Astrocyte (in vitro differentiated cells and primary cell): Measurements from ENCODE around the gene PLXDC1. TPM values are rescaled to one million over a fixed set of nuclear protein-coding genes. Genes with fewer than 3 reads are reported as not detected.

Experiments
- DNase-seq: peaks from one replicate; pipeline ENCODE4 v3.0.0-alpha.2; 2010; ENCODE audit warnings: low read depth
- FAIRE-seq: peaks from 2 replicates; lab custom pipeline; 2011; peaks lifted over from hg19 to GRCh38; lab: Jason Lieb, UNC
- H2AFZ ChIP-seq: 2 replicates; pipeline ENCODE4 v1.6.0; 2012; ENCODE audit warnings: low read depth, low read length, inconsistent platforms
- H3K27ac ChIP-seq: 2 replicates; pipeline ENCODE4 v1.5.1; 2011; ENCODE audit warnings: low read depth, low read length, inconsistent platforms
- H3K27me3 ChIP-seq: 2 replicates; pipeline ENCODE4 v1.6.0; 2011; ENCODE audit warnings: low read length, inconsistent platforms; ENCODE audit not compliant: insufficient read depth
- H3K36me3 ChIP-seq: 2 replicates; pipeline ENCODE4 v1.5.1; 2011; ENCODE audit warnings: low read length, inconsistent platforms; ENCODE audit not compliant: insufficient read depth
- H3K4me1 ChIP-seq: 2 replicates; pipeline ENCODE4 v1.5.1; 2011; ENCODE audit warnings: low read length, inconsistent platforms; ENCODE audit not compliant: insufficient read depth
- H3K4me2 ChIP-seq: 2 replicates; pipeline ENCODE4 v1.6.0; 2012; ENCODE audit warnings: low read length, inconsistent platforms
- H3K4me3 ChIP-seq: 2 replicates; pipeline ENCODE4 v1.5.1; 2011; ENCODE audit warnings: low read depth, mild to moderate bottlenecking, low read length, inconsistent platforms; ENCODE audit not compliant: insufficient read depth
- H3K79me2 ChIP-seq: 2 replicates; pipeline ENCODE4 v1.6.0; 2012; ENCODE audit warnings: mild to moderate bottlenecking, low read length, inconsistent platforms; ENCODE audit not compliant: insufficient read depth
- H3K9ac ChIP-seq: 2 replicates; pipeline ENCODE4 v1.6.0; 2012; ENCODE audit warnings: mild to moderate bottlenecking, low read length, inconsistent platforms
- H3K9me3 ChIP-seq: 2 replicates; pipeline ENCODE4 v1.5.1; 2012; ENCODE audit warnings: low read depth, mild to moderate bottlenecking, low read length, inconsistent platforms; ENCODE audit not compliant: insufficient read depth
- H4K20me1 ChIP-seq: 2 replicates; pipeline ENCODE4 v1.6.0; 2012; ENCODE audit warnings: low read length, inconsistent platforms; ENCODE audit not compliant: insufficient read depth
- H3K27ac Mint-ChIP-seq: one replicate; pipeline ENCODE4 v1.8.0; 2021; ENCODE audit warnings: mild to moderate bottlenecking, mixed read lengths; ENCODE audit not compliant: unreplicated experiment
- H3K27me3 Mint-ChIP-seq: one replicate; pipeline ENCODE4 v1.8.0; 2021; ENCODE audit warnings: low read depth, mixed read lengths; ENCODE audit not compliant: unreplicated experiment
- H3K36me3 Mint-ChIP-seq: one replicate; pipeline ENCODE4 v1.8.0; 2021; ENCODE audit warnings: low read depth, mixed read lengths; ENCODE audit not compliant: unreplicated experiment
- H3K4me1 Mint-ChIP-seq: one replicate; pipeline ENCODE4 v1.8.0; 2021; ENCODE audit warnings: low read depth, mixed read lengths; ENCODE audit not compliant: unreplicated experiment
- H3K4me3 Mint-ChIP-seq: one replicate; pipeline ENCODE4 v1.8.0; 2021; ENCODE audit warnings: mild to moderate bottlenecking, moderate library complexity, mixed read lengths; ENCODE audit not compliant: unreplicated experiment
- H3K9me3 Mint-ChIP-seq: one replicate; pipeline ENCODE4 v1.8.0; 2021; ENCODE audit warnings: mild to moderate bottlenecking, mixed read lengths; ENCODE audit not compliant: unreplicated experiment
- CTCF ChIP-seq: IDR thresholded peaks from 2 replicates; pipeline ENCODE4 v1.5.1; 2011; ENCODE audit warnings: low read depth, mild to moderate bottlenecking, inconsistent platforms, low read length, moderate library complexity; ENCODE audit not compliant: insufficient read depth
- EZH2 ChIP-seq: IDR thresholded peaks from 2 replicates; pipeline ENCODE4 v1.6.1; 2012; ENCODE audit warnings: mild to moderate bottlenecking, low read length, inconsistent platforms; ENCODE audit not compliant: insufficient read depth
- total RNA-seq: library from RNA; stranded (reverse); gene quantifications from 2 replicates; pipeline ENCODE4 v1.2.1, GENCODE V29; 2021

PLXDC1 gene
- total RNA-seq, 1 donor from 2014 or later: 8.9 TPM

- peak; percentile 62 for FAIRE-seq
- H3K27me3 ChIP-seq: peaks cover 18% of the 10 kb centered on the region
- DNase-seq: no peak
- no peak overlapping the region for H3K4me2 ChIP-seq
- no peaks in the 10 kb centered on the region for H3K9me3 ChIP-seq
- no peaks in the 10 kb centered on the region for H4K20me1 ChIP-seq
- TF ChIP-seq CTCF (no peak), EZH2 (no peak)
- peaks cover 5% of the 10 kb centered on the region for H3K36me3 Mint-ChIP-seq
- peaks cover 6% of the 10 kb centered on the region for H3K4me1 Mint-ChIP-seq
- no peak overlapping the region for H3K27ac Mint-ChIP-seq
- H3K36me3 ChIP-seq: no peaks in the 10 kb centered on the region
- H3K9ac ChIP-seq: no peak overlapping the region
- H3K4me3 ChIP-seq: no peak overlapping the region
- H3K9me3 Mint-ChIP-seq: peaks cover 7% of the 10 kb centered on the region
- H3K27ac ChIP-seq: no peak overlapping the region
- H3K27me3 Mint-ChIP-seq: peaks cover 43% of the 10 kb centered on the region
- no peak overlapping the region for H2AFZ ChIP-seq
- no peaks in the 10 kb centered on the region for H3K79me2 ChIP-seq
- H3K4me1 ChIP-seq: peaks cover 20% of the 10 kb centered on the region
- no peak overlapping the region for H3K4me3 Mint-ChIP-seq
These were observed 66.9 kb downstream of the PLXDC1 start for GRCh38 chr17:39084558-39084957.

GRCh38 chr17:39083270-39083669 is 68.2 kb downstream of the PLXDC1 start:
- FAIRE-seq (no peak), DNase-seq (no peak)
- no peak overlapping the region for H3K4me2 ChIP-seq
- H3K79me2 ChIP-seq: no peaks in the 10 kb centered on the region
- no peak overlapping the region for H2AFZ ChIP-seq
- H3K4me3 Mint-ChIP-seq: no peak overlapping the region
- H3K27ac ChIP-seq: no peak overlapping the region
- peaks cover 6% of the 10 kb centered on the region for H3K4me1 Mint-ChIP-seq
- no peak overlapping the region for H3K27ac Mint-ChIP-seq
- H3K27me3 Mint-ChIP-seq: peaks cover 50% of the 10 kb centered on the region
- peaks cover 20% of the 10 kb centered on the region for H3K27me3 ChIP-seq
- peaks cover 5% of the 10 kb centered on the region for H3K36me3 Mint-ChIP-seq
- TF ChIP-seq CTCF (no peak), EZH2 (no peak)
- H3K4me1 ChIP-seq: peaks cover 20% of the 10 kb centered on the region
- no peaks in the 10 kb centered on the region for H3K36me3 ChIP-seq
- H3K4me3 ChIP-seq: no peak overlapping the region
- peaks cover 7% of the 10 kb centered on the region for H3K9me3 Mint-ChIP-seq
- H3K9ac ChIP-seq: no peak overlapping the region
- H4K20me1 ChIP-seq: no peaks in the 10 kb centered on the region
- no peaks in the 10 kb centered on the region for H3K9me3 ChIP-seq

GRCh38 chr17:39082482-39082881 is 69.0 kb downstream of the PLXDC1 start:
- Histone ChIP-seq H3K9ac (no peak overlapping the region), H3K27me3 (peaks cover 22% of the 10 kb centered on the region), H3K4me2 (peak overlapping the region; percentile 52), H3K36me3 (no peaks in the 10 kb centered on the region), H3K27ac (no peak overlapping the region), H3K4me3 (no peak overlapping the region), H3K4me1 (peaks cover 20% of the 10 kb centered on the region), H2AFZ (no peak overlapping the region), H3K79me2 (no peaks in the 10 kb centered on the region), H4K20me1 (no peaks in the 10 kb centered on the region), H3K9me3 (no peaks in the 10 kb centered on the region)
- Mint-ChIP-seq H3K27me3 (peaks cover 46% of the 10 kb centered on the region), H3K27ac (no peak overlapping the region), H3K36me3 (peaks cover 5% of the 10 kb centered on the region), H3K4me1 (peaks cover 10% of the 10 kb centered on the region), H3K9me3 (peaks cover 7% of the 10 kb centered on the region), H3K4me3 (no peak overlapping the region)
- DNase-seq (peak; percentile 45), FAIRE-seq (no peak)
- TF ChIP-seq EZH2 (no peak), CTCF (no peak)
